Erythroblast (primary cell): ENCODE results near the gene EIF2B5.

Experiments used
- GATA1 ChIP-seq: IDR thresholded peaks from 2 replicates; pipeline ENCODE4 v1.6.1; 2011; ENCODE audit warnings: low read depth, mild to moderate bottlenecking, control low read depth, low read length, moderate library complexity
- POLR2A ChIP-seq: IDR thresholded peaks from 2 replicates; pipeline ENCODE4 v1.6.1; 2011; ENCODE audit warnings: mild to moderate bottlenecking, low read length

- TF ChIP-seq POLR2A (no peak), GATA1 (no peak)
Observed at GRCh38 chr3:184156522-184156955, 21.4 kb downstream of the EIF2B5 start.
